SK-N-SH (cell line): Measurements from ENCODE around the gene EBF4. TPM values are rescaled to one million over a fixed set of nuclear protein-coding genes. Genes with fewer than 3 reads are reported as not detected.

Experiments used
- CTCF ChIA-PET: fragments of 300-600, 350-600 bp; formaldehyde crosslinking; extraction: SDS; loops from one replicate; lab custom pipeline; 2021; lab: Yijun Ruan, JAX
- POLR2A ChIA-PET: fragments of 350-600 bp; sonication (Branson Sonifier 250); formaldehyde crosslinking; extraction: SDS; loops from one replicate; lab custom pipeline; 2020; ENCODE audit warnings: antibody characterized with exemption, inconsistent platforms; lab: Yijun Ruan, JAX
- DNase-seq: peaks from one replicate; pipeline ENCODE4 v3.0.0; 2012
- H2AFZ ChIP-seq: fragments of 200-600 bp; sonication (generic); 2 replicates; pipeline ENCODE4 v1.8.1; 2016; ENCODE audit warnings: antibody characterized with exemption, mild to moderate bottlenecking, low read depth
- H3F3A ChIP-seq: fragments of 200-600 bp; sonication (generic); replicated peaks from 2 replicates; pipeline ENCODE3; 2016; ENCODE audit warnings: antibody characterized with exemption, mild to moderate bottlenecking; ENCODE audit not compliant: insufficient read depth
- H3K27ac ChIP-seq, 2 experiments: fragments of 200-500 bp in 1 of 2; fragments of 200-600 bp in 1 of 2; sonication (Bioruptor generic) in 1 of 2; sonication (generic), shearing (Covaris generic) in 1 of 2; 2 replicates each; pipeline versions ENCODE4 v1.5.1 to v1.6.1; 2014 to 2016; ENCODE audit warnings: low read depth in 2 of 2, inconsistent platforms in 1 of 2, low read length in 1 of 2, mild to moderate bottlenecking in 1 of 2, mixed read lengths in 1 of 2
- H3K27me3 ChIP-seq: fragments of 200-600 bp; sonication (generic), shearing (Covaris generic); 2 replicates; pipeline ENCODE4 v1.6.1; 2016; ENCODE audit warnings: mixed run types; ENCODE audit not compliant: insufficient read depth
- H3K36me3 ChIP-seq, 2 experiments: fragments of 200-500 bp in 1 of 2; fragments of 200-600 bp in 1 of 2; sonication (Bioruptor generic) in 1 of 2; sonication (generic) in 1 of 2; replicated peaks in 1 of 2; 2 replicates each; pipeline versions ENCODE3 to v1.5.1; 2014 to 2016; ENCODE audit warnings: low read length in 1 of 2, mild to moderate bottlenecking in 1 of 2; ENCODE audit not compliant: insufficient read depth in 2 of 2, control insufficient read depth in 1 of 2
- H3K4me1 ChIP-seq, 2 experiments: fragments of 200-500 bp in 1 of 2; fragments of 200-600 bp in 1 of 2; sonication (Bioruptor generic) in 1 of 2; sonication (generic), shearing (Covaris generic) in 1 of 2; 2 replicates each; pipeline versions ENCODE4 v1.5.1 to v1.6.1; 2014 to 2016; ENCODE audit warnings: low read depth in 1 of 2, low read length in 1 of 2, mixed run types in 1 of 2; ENCODE audit not compliant: insufficient read depth in 2 of 2, control insufficient read depth in 1 of 2
- H3K4me2 ChIP-seq: fragments of 200-600 bp; sonication (generic), shearing (Covaris generic); 2 replicates; pipeline ENCODE4 v1.6.1; 2017; ENCODE audit warnings: mixed run types
- H3K4me3 ChIP-seq, 2 experiments: fragments of 200-500 bp in 1 of 2; fragments of 200-600 bp in 1 of 2; sonication (Bioruptor generic) in 1 of 2; sonication (generic), shearing (Covaris generic) in 1 of 2; 2 replicates each; pipeline versions ENCODE4 v1.5.1 to v1.8.1; 2014 to 2016; ENCODE audit warnings: low read depth in 2 of 2, inconsistent platforms in 1 of 2, low read length in 1 of 2, mild to moderate bottlenecking in 1 of 2, mixed read lengths in 1 of 2, moderate library complexity in 1 of 2
- H3K79me2 ChIP-seq: fragments of 200-600 bp; sonication (generic); 2 replicates; pipeline ENCODE4 v1.8.1; 2017; ENCODE audit warnings: mild to moderate bottlenecking; ENCODE audit not compliant: insufficient read depth
- H3K9ac ChIP-seq: fragments of 200-600 bp; sonication (generic); 2 replicates; pipeline ENCODE4 v1.6.1; 2017; ENCODE audit warnings: mixed run types
- H3K9me2 ChIP-seq: fragments of 200-600 bp; sonication (generic); 2 replicates; pipeline ENCODE4 v1.6.1; 2017; ENCODE audit warnings: mixed run types
- H3K9me3 ChIP-seq: fragments of 200-600 bp; sonication (generic); 2 replicates; pipeline ENCODE4 v1.6.1; 2017; ENCODE audit warnings: mixed run types, mild to moderate bottlenecking, moderate library complexity
- H4K20me1 ChIP-seq: fragments of 200-600 bp; sonication (generic); 2 replicates; pipeline ENCODE4 v1.6.1; 2017; ENCODE audit warnings: mild to moderate bottlenecking, mixed run types; ENCODE audit not compliant: insufficient read depth
- EP300 ChIP-seq, 2 experiments: IDR thresholded peaks; 2 replicates each; pipeline versions ENCODE4 v1.4.0 to v1.6.1; 2012; ENCODE audit warnings: borderline replicate concordance in 1 of 2, low read depth in 1 of 2, low read length in 1 of 2
- EZH2phosphoT487 ChIP-seq: fragments of 200-600 bp; sonication (generic); IDR thresholded peaks from 2 replicates; pipeline ENCODE4 v1.6.1; 2017; ENCODE audit warnings: low read depth, mixed run types, mild to moderate bottlenecking, antibody characterized with exemption, moderate library complexity, borderline replicate concordance
- FOSL2 ChIP-seq: IDR thresholded peaks from 2 replicates; pipeline ENCODE4 v1.4.0; 2012; ENCODE audit warnings: low read depth, mild to moderate bottlenecking, moderate library complexity, borderline replicate concordance
- FOXJ3 ChIP-seq: sonication (generic); formaldehyde crosslinking; IDR thresholded peaks from 2 replicates; pipeline ENCODE4 v1.5.1; 2020; ENCODE audit warnings: mild to moderate bottlenecking, missing genetic modification reagents
- GABPA ChIP-seq: IDR thresholded peaks from 2 replicates; pipeline ENCODE4 v1.4.0; 2012; ENCODE audit warnings: low read depth, mild to moderate bottlenecking
- GATA2 ChIP-seq: sonication (generic); formaldehyde crosslinking; IDR thresholded peaks from 2 replicates; pipeline ENCODE4 v1.5.0; 2020; ENCODE audit warnings: mild to moderate bottlenecking, missing genetic modification reagents
- IRF3 ChIP-seq: fragments of 150-350 bp; IDR thresholded peaks from 2 replicates; pipeline ENCODE4 v1.6.1; 2016; ENCODE audit warnings: mild to moderate bottlenecking, low read depth, low read length
- MXI1 ChIP-seq: IDR thresholded peaks from 2 replicates; pipeline ENCODE4 v1.6.1; 2012; ENCODE audit warnings: mild to moderate bottlenecking, low read depth, low read length, improper control_type of control experiment
- NRF1 ChIP-seq: IDR thresholded peaks from 2 replicates; pipeline ENCODE4 v1.6.1; 2012; ENCODE audit warnings: low read depth, mild to moderate bottlenecking, low read length
- RCOR1 ChIP-seq: fragments of 150-350 bp; IDR thresholded peaks from 2 replicates; pipeline ENCODE4 v1.6.1; 2017; ENCODE audit warnings: antibody characterized with exemption, low read length
- RFX5 ChIP-seq: IDR thresholded peaks from 2 replicates; pipeline ENCODE4 v1.6.1; 2012; ENCODE audit warnings: mild to moderate bottlenecking, improper control_type of control experiment, low read length
- SIN3A ChIP-seq: IDR thresholded peaks from 2 replicates; pipeline ENCODE4 v1.6.1; 2012; ENCODE audit warnings: low read depth, mild to moderate bottlenecking, low read length, moderate library complexity, borderline replicate concordance
- SMC3 ChIP-seq: IDR thresholded peaks from 2 replicates; pipeline ENCODE4 v1.6.1; 2012; ENCODE audit warnings: low read depth, low read length, improper control_type of control experiment
- TCF12 ChIP-seq: IDR thresholded peaks from 2 replicates; pipeline ENCODE4 v1.4.0; 2012
- TEAD4 ChIP-seq: IDR thresholded peaks from 2 replicates; pipeline ENCODE4 v1.4.0; 2012; ENCODE audit warnings: mild to moderate bottlenecking, borderline replicate concordance; ENCODE audit not compliant: insufficient read depth
- YY1 ChIP-seq: IDR thresholded peaks from 2 replicates; pipeline ENCODE4 v1.4.0; 2012; ENCODE audit warnings: low read depth, mild to moderate bottlenecking
- WGBS: methylation state at CpG from one replicate; pipeline ENCODE4 v1.1.6; 2017; ENCODE audit warnings: low lambda C conversion rate; 5-methylcytosine and 5-hydroxymethylcytosine counted together
- polyA plus RNA-seq, 3 experiments: library from polyadenylated mRNA; depleted of rRNA; stranded (reverse); fragments of >200 nt; gene quantifications; 2 replicates each; pipeline ENCODE4 v1.2.3, GENCODE V29; 2012
- TF ChIP-seq, protein P1 (sequence below): IDR thresholded peaks from 2 replicates; pipeline ENCODE4 v1.6.1; 2012; ENCODE audit warnings: mild to moderate bottlenecking, low read depth, low read length, moderate library complexity
- TF ChIP-seq, protein P2 (sequence below): IDR thresholded peaks from 2 replicates; pipeline ENCODE4 v1.4.0; 2012; ENCODE audit warnings: low read depth

EBF4 gene
- polyA plus RNA-seq, 1 of the 3 experiments (the other 2 are of a cell fraction): 20.6 TPM

DNA sequence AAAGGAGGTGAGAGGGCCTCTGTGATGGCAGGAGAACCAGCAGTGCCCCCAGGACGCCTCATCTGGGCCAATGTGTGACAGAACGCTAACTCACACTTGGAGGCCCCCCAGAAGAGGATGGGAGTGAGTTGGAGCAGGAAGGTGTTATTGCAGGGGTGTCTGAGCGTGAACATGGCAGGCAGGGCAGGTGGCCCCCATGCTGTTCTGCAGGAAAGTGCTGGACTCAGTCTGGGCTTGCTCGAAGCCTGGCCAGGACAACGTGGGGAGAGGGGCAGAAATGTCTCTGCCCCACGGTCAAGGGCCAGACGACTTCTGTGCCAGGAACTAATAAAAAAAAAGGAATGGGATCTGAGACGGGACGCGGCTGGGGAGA lies 931 bp upstream of the EBF4 start:
- Histone ChIP-seq H3K9ac (0 out of 2 replicates have a peak overlapping the region, but pooled peaks have one; percentile 39), H3K4me3 (peak overlapping the region; percentile 56 to 60), H3K36me3 (no peaks in the 10 kb centered on the region), H3K4me2 (peak overlapping the region; percentile 85), H2AFZ (peak overlapping the region; percentile 68; the same call in 1 of the 2 replicates), H3K4me1 (peaks cover 0 to 28% of the 10 kb centered on the region in 2 experiments; a peak in 1 of 4 replicates), H3K9me3 (no peaks in the 10 kb centered on the region), H3K9me2 (no peaks in the 10 kb centered on the region), H3K27ac (no peak overlapping the region; a peak in 1 of 4 replicates), H4K20me1 (peaks cover 7% of the 10 kb centered on the region; the same call in 1 of the 2 replicates), H3K79me2 (no peaks in the 10 kb centered on the region; the same call in 1 of the 2 replicates), H3K27me3 (no peaks in the 10 kb centered on the region), H3F3A (peaks cover 7% of the 10 kb centered on the region)
- ChIA-PET POLR2A (interaction anchor here (1.0 kb wide), 1 partner anchor 28 kb away, joined by 3 read pairs; the partner anchor contains the start of gene IDH3B), CTCF (interaction anchor here (1.0 to 1.3 kb wide), 2 partner anchors 52 to 160 kb away, joined by 4 to 5 read pairs; no protein-coding TSS in a partner anchor)
- no peak for DNase-seq
- 88% methylated on average over 10 of the region's 10 CpGs for WGBS
- no peak for TF ChIP-seq EZH2phosphoT487
- TF ChIP-seq YY1: no peak
- no peak for TF ChIP-seq IRF3
- TF ChIP-seq FOXJ3: no peak
- no peak for TF ChIP-seq TCF12

GRCh38 chr20:2692886-2693285 lies 306 bp downstream of the EBF4 start:
- Histone ChIP-seq H3K36me3 (no peaks in the 10 kb centered on the region), H3K27me3 (no peaks in the 10 kb centered on the region), H3K4me1 (peaks cover 0 to 36% of the 10 kb centered on the region in 2 experiments; a peak in 1 of 4 replicates), H3K4me3 (peak overlapping the region in 1 of 2 experiments; percentile 56; a peak in 2 of 4 replicates), H4K20me1 (peaks cover 7% of the 10 kb centered on the region; the same call in 1 of the 2 replicates), H3K79me2 (no peaks in the 10 kb centered on the region; the same call in 1 of the 2 replicates), H2AFZ (no peak overlapping the region), H3K9ac (no peak overlapping the region), H3K27ac (peak overlapping the region in 1 of 2 experiments; percentile 22; a peak in 1 of 4 replicates), H3K4me2 (no peak overlapping the region), H3F3A (peaks cover 7% of the 10 kb centered on the region), H3K9me2 (no peaks in the 10 kb centered on the region), H3K9me3 (no peaks in the 10 kb centered on the region)
- WGBS: no CpG with 5 or more reads among the region's 64 CpGs
- no peak for DNase-seq
- CTCF ChIA-PET: interaction anchor here (1.1 to 1.5 kb wide), 5 partner anchors 19 to 171 kb away, joined by 3 to 6 read pairs (median 3); no protein-coding TSS in a partner anchor
- no peak for TF ChIP-seq SMC3
- no peak for TF ChIP-seq EP300 (IDR thresholded peaks at IDR 0.05; ENCODE audit: borderline replicate concordance in 1 of 2, low read depth in 1 of 2, low read length in 1 of 2)
- no peak for TF ChIP-seq FOSL2
- TF ChIP-seq GATA2: no peak
- TF ChIP-seq TEAD4: no peak
- TF ChIP-seq RFX5: no peak
- no peak for TF ChIP-seq RCOR1
- no peak for TF ChIP-seq YY1
- TF ChIP-seq IRF3: no peak
- no peak for TF ChIP-seq NRF1
- TF ChIP-seq, protein P1, sequence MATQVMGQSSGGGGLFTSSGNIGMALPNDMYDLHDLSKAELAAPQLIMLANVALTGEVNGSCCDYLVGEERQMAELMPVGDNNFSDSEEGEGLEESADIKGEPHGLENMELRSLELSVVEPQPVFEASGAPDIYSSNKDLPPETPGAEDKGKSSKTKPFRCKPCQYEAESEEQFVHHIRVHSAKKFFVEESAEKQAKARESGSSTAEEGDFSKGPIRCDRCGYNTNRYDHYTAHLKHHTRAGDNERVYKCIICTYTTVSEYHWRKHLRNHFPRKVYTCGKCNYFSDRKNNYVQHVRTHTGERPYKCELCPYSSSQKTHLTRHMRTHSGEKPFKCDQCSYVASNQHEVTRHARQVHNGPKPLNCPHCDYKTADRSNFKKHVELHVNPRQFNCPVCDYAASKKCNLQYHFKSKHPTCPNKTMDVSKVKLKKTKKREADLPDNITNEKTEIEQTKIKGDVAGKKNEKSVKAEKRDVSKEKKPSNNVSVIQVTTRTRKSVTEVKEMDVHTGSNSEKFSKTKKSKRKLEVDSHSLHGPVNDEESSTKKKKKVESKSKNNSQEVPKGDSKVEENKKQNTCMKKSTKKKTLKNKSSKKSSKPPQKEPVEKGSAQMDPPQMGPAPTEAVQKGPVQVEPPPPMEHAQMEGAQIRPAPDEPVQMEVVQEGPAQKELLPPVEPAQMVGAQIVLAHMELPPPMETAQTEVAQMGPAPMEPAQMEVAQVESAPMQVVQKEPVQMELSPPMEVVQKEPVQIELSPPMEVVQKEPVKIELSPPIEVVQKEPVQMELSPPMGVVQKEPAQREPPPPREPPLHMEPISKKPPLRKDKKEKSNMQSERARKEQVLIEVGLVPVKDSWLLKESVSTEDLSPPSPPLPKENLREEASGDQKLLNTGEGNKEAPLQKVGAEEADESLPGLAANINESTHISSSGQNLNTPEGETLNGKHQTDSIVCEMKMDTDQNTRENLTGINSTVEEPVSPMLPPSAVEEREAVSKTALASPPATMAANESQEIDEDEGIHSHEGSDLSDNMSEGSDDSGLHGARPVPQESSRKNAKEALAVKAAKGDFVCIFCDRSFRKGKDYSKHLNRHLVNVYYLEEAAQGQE: no peak
- no peak for TF ChIP-seq GABPA
- TF ChIP-seq, protein P2, sequence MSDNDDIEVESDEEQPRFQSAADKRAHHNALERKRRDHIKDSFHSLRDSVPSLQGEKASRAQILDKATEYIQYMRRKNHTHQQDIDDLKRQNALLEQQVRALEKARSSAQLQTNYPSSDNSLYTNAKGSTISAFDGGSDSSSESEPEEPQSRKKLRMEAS: no peak
- TF ChIP-seq EZH2phosphoT487: no peak
- TF ChIP-seq SIN3A: no peak
- no peak for TF ChIP-seq MXI1
- POLR2A ChIA-PET: interaction anchor here (1.5 kb wide), 1 partner anchor 223 kb away, joined by 3 read pairs; no protein-coding TSS in a partner anchor
